ENCODE data around the gene DEFB112.

Gene DEFB112

GRCh38 chr6:49995278-49995677 lies 54.5 kb downstream of the DEFB112 start:
- DNase-seq (ENCODE audit: low read depth), result no peak

Data from stromal cell of bone marrow (primary cell).